ENCODE measurements around the gene FREM1.

The FREM1 gene

GRCh38 chr9:14909181-14909580 is 1.0 kb downstream of the FREM1 start:
- Histone ChIP-seq H3K36me3 (replicated peaks) (no peaks in the 10 kb centered on the region), H3K27me3 (replicated peaks) (no peaks in the 10 kb centered on the region), H3K4me3 (ENCODE audit: low read depth, low read length) (no peak overlapping the region), H3K27ac (no peak overlapping the region)
- TF ChIP-seq, protein P1, sequence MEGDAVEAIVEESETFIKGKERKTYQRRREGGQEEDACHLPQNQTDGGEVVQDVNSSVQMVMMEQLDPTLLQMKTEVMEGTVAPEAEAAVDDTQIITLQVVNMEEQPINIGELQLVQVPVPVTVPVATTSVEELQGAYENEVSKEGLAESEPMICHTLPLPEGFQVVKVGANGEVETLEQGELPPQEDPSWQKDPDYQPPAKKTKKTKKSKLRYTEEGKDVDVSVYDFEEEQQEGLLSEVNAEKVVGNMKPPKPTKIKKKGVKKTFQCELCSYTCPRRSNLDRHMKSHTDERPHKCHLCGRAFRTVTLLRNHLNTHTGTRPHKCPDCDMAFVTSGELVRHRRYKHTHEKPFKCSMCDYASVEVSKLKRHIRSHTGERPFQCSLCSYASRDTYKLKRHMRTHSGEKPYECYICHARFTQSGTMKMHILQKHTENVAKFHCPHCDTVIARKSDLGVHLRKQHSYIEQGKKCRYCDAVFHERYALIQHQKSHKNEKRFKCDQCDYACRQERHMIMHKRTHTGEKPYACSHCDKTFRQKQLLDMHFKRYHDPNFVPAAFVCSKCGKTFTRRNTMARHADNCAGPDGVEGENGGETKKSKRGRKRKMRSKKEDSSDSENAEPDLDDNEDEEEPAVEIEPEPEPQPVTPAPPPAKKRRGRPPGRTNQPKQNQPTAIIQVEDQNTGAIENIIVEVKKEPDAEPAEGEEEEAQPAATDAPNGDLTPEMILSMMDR (IDR thresholded peaks at IDR 0.05; ENCODE audit: low read depth, low read length, missing control alignments) = no peak
- DNase-seq = no peak
- in situ Hi-C loops (cut with HindIII; ENCODE audit: low pct_ligation_motif_present, low sequenced_read_pairs) = no loop called here

- no peak for DNase-seq
- Histone ChIP-seq H3K4me3 (ENCODE audit: low read depth, low read length) (no peak overlapping the region), H3K27ac (no peak overlapping the region), H3K36me3 (replicated peaks) (no peaks in the 10 kb centered on the region), H3K27me3 (replicated peaks) (no peaks in the 10 kb centered on the region)
- TF ChIP-seq, protein P1 (IDR thresholded peaks at IDR 0.05; ENCODE audit: low read depth, low read length, missing control alignments) = no peak
- in situ Hi-C loops (cut with HindIII; ENCODE audit: low pct_ligation_motif_present, low sequenced_read_pairs) = no loop called here
Measured at GRCh38 chr9:14908295-14909180, 1.7 kb downstream of the FREM1 start.

- no peak for DNase-seq
- TF ChIP-seq, protein P1 (IDR thresholded peaks at IDR 0.05; ENCODE audit: low read depth, low read length, missing control alignments) = no peak
- H3K36me3 ChIP-seq (replicated peaks) = no peaks in the 10 kb centered on the region
- no peak overlapping the region for H3K4me3 ChIP-seq (ENCODE audit: low read depth, low read length)
- in situ Hi-C loops (cut with HindIII; ENCODE audit: low pct_ligation_motif_present, low sequenced_read_pairs) = no loop called here
- no peaks in the 10 kb centered on the region for H3K27me3 ChIP-seq (replicated peaks)
- no peak overlapping the region for H3K27ac ChIP-seq
Measured at GRCh38 chr9:14907696-14908095, 2.5 kb downstream of the FREM1 start.

DNA sequence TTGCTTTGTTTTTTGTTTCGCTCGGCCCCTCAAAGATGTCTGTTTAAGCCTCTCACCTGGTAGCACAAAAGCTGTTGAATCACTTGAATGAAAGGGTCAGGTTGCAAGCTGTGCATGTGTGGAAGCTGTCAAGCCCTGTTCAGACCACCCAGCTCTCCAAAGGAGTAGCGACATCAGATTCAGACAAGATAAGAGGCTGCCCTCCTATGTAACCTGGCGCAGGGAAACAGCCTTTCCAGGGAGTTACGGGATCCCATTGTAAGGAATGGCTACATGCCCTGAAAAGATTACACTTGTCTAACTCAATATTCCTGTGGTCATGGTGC is 2.9 kb downstream of the FREM1 start:
- no peaks in the 10 kb centered on the region for H3K36me3 ChIP-seq (replicated peaks)
- TF ChIP-seq, protein P1 (IDR thresholded peaks at IDR 0.05; ENCODE audit: low read depth, low read length, missing control alignments) = no peak
- no peaks in the 10 kb centered on the region for H3K27me3 ChIP-seq (replicated peaks)
- H3K4me3 ChIP-seq (ENCODE audit: low read depth, low read length) = no peak overlapping the region
- DNase-seq = no peak
- in situ Hi-C loops (cut with HindIII; ENCODE audit: low pct_ligation_motif_present, low sequenced_read_pairs) = no loop called here
- no peak overlapping the region for H3K27ac ChIP-seq

GRCh38 chr9:14906644-14907359 is 3.4 kb downstream of the FREM1 start:
- TF ChIP-seq, protein P1 (IDR thresholded peaks at IDR 0.05; ENCODE audit: low read depth, low read length, missing control alignments) = no peak
- in situ Hi-C loops (cut with HindIII; ENCODE audit: low pct_ligation_motif_present, low sequenced_read_pairs) = no loop called here
- Histone ChIP-seq H3K27ac (no peak overlapping the region), H3K36me3 (replicated peaks) (no peaks in the 10 kb centered on the region), H3K4me3 (ENCODE audit: low read depth, low read length) (no peak overlapping the region), H3K27me3 (replicated peaks) (no peaks in the 10 kb centered on the region)
- no peak for DNase-seq

Measured in brain microvascular endothelial cell (primary cell).